ENCODE data around the gene XPNPEP2.

- TF ChIP-seq, protein P1, sequence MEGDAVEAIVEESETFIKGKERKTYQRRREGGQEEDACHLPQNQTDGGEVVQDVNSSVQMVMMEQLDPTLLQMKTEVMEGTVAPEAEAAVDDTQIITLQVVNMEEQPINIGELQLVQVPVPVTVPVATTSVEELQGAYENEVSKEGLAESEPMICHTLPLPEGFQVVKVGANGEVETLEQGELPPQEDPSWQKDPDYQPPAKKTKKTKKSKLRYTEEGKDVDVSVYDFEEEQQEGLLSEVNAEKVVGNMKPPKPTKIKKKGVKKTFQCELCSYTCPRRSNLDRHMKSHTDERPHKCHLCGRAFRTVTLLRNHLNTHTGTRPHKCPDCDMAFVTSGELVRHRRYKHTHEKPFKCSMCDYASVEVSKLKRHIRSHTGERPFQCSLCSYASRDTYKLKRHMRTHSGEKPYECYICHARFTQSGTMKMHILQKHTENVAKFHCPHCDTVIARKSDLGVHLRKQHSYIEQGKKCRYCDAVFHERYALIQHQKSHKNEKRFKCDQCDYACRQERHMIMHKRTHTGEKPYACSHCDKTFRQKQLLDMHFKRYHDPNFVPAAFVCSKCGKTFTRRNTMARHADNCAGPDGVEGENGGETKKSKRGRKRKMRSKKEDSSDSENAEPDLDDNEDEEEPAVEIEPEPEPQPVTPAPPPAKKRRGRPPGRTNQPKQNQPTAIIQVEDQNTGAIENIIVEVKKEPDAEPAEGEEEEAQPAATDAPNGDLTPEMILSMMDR (IDR thresholded peaks at IDR 0.05; ENCODE audit: borderline replicate concordance, extremely low read depth, low read length, poor library complexity, severe bottlenecking), result no peak
- no peak for TF ChIP-seq EZH2 (IDR thresholded peaks at IDR 0.05; ENCODE audit: borderline replicate concordance, low read depth, low read length, severe bottlenecking)
Observed at GRCh38 chrX:129790808-129791207, 52.0 kb downstream of the XPNPEP2 start.

All from DND-41 (cell line).